ENCODE measurements around the gene CNNM2.
"Not testable (repeated sequence)": the region's sequence is repeated elsewhere in the genome, so short reads cannot be mapped to it uniquely, and the experiment has no call there.

DNA sequence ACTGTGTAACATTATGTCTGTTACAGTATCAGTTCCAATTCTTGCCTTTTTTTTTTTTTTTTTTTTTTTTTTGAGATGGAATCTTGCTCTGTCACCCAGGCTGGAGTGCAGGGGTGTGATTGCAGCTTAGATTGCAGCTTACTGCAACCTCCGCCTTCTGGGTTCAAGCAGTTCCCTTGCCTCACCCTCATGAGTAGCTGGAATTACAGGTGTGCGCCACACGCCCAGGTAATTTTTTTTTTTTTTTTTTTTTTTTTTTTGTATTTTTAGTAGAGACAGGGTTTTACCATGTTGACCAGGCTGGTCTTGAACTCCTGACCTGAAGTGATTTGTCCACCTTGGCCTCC lies 58.3 kb downstream of the CNNM2 start:
- TF ChIP-seq, protein P1, sequence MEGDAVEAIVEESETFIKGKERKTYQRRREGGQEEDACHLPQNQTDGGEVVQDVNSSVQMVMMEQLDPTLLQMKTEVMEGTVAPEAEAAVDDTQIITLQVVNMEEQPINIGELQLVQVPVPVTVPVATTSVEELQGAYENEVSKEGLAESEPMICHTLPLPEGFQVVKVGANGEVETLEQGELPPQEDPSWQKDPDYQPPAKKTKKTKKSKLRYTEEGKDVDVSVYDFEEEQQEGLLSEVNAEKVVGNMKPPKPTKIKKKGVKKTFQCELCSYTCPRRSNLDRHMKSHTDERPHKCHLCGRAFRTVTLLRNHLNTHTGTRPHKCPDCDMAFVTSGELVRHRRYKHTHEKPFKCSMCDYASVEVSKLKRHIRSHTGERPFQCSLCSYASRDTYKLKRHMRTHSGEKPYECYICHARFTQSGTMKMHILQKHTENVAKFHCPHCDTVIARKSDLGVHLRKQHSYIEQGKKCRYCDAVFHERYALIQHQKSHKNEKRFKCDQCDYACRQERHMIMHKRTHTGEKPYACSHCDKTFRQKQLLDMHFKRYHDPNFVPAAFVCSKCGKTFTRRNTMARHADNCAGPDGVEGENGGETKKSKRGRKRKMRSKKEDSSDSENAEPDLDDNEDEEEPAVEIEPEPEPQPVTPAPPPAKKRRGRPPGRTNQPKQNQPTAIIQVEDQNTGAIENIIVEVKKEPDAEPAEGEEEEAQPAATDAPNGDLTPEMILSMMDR (IDR thresholded peaks at IDR 0.05; ENCODE audit: low read depth, low read length, poor library complexity, severe bottlenecking), result not testable (repeated sequence)
- TF ChIP-seq EZH2phosphoT487 (IDR thresholded peaks at IDR 0.05; ENCODE audit: borderline replicate concordance, low read length), result not testable (repeated sequence)
